Measurements from ENCODE around the gene C6orf62. TPM values are rescaled to one million over a fixed set of nuclear protein-coding genes. Genes with fewer than 3 reads are reported as not detected.
A peak's percentile ranks its signal among the peaks of the same experiment; 100 is the strongest.
"Not testable (repeated sequence)": the region's sequence is repeated elsewhere in the genome, so short reads cannot be mapped to it uniquely, and the experiment has no call there.

The C6orf62 gene
- total RNA-seq, 6 experiments from 2014 or later: 105 to 120 (median 115) TPM

DNA sequence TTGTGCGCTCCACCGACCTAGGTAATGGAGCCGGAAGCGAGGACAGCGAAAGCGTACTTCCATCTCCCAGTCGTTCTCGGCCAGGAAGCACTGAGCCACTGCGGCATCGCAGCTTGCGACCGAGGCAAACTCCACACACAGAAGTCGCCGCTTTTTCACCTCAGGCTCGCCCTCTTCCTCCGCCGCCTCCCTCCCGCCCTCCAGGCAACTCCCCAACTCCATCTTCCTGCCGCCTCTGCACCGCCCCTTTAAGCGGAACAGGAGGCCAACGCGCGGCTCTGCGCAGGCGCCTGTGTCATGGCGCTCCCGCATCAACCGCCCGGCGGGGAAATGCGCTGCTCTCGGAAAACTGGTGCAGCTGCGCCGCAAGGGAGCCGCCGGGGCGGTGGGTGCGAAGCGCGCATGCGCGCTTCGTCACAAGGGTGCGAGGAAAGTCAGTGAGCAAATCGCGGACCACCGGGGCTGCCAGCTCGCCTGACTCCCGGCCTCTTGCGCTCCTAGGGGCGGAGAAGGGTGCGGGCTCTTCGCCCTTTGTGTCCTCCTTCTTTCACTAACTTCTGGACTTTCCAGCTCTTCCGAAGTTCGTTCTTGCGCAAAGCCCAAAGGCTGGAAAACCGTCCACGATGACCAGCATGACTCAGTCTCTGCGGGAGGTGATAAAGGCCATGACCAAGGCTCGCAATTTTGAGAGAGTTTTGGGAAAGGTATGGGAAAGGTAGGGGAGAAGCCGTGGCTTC, 52.1 kb downstream of the C6orf62 start, which contains the start of the genes ACOT13 and TDP2:
ACOT13 (plus strand) TSS at position 437 of the 737 bp plus-strand sequence; CDS start at position 624, 187 bp downstream.
TDP2 (minus strand) TSS at position 259 of the 737 bp plus-strand sequence; CDS start at position 222, 37 bp downstream.
- TF ChIP-seq, protein P1, sequence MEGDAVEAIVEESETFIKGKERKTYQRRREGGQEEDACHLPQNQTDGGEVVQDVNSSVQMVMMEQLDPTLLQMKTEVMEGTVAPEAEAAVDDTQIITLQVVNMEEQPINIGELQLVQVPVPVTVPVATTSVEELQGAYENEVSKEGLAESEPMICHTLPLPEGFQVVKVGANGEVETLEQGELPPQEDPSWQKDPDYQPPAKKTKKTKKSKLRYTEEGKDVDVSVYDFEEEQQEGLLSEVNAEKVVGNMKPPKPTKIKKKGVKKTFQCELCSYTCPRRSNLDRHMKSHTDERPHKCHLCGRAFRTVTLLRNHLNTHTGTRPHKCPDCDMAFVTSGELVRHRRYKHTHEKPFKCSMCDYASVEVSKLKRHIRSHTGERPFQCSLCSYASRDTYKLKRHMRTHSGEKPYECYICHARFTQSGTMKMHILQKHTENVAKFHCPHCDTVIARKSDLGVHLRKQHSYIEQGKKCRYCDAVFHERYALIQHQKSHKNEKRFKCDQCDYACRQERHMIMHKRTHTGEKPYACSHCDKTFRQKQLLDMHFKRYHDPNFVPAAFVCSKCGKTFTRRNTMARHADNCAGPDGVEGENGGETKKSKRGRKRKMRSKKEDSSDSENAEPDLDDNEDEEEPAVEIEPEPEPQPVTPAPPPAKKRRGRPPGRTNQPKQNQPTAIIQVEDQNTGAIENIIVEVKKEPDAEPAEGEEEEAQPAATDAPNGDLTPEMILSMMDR (IDR thresholded peaks at IDR 0.05): peak; percentile 72
- Mint-ChIP-seq H3K27ac (peak within 1 kb of the TSS; percentile 96), H3K36me3 (ENCODE audit: low read depth) (peaks cover 35% of the 10 kb centered on the region), H3K4me3 (peak within 1 kb of the TSS; percentile 97), H3K4me1 (ENCODE audit: low read depth) (peaks cover 23% of the 10 kb centered on the region), H3K9me3 (peaks cover 7% of the 10 kb centered on the region), H3K27me3 (ENCODE audit: insufficient read depth) (peaks cover 1% of the 10 kb centered on the region; the same call in 1 of the 2 replicates)
- peak; percentile 96 for DNase-seq

DNA sequence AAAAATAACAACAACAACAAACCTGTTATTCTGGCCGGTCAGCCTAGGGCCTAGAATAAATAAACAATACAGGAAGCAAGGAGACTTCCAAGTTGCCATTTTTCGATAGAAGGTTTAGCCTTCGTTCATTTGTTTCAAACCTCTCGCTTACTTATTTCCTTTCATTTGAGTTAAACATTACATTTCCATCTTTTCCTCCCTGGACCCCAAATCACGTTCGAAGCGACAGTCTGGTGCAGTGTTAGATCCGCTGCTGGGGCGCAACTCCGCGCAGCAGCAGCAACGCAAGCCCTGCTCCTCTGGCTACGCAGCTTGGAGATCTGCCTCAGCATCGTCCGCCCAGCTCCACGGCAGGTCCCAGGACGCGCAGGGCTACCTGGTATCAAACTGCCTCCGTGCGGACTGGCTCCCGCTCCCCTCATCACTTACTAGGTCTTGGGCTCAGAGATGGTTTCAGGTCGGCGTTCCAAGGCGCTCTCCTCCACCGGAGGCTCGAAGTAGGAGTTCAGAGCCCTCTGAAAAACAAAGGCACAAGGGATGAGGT, 52.8 kb downstream of the C6orf62 start:
- Mint-ChIP-seq H3K36me3 (ENCODE audit: low read depth) (peaks cover 37% of the 10 kb centered on the region), H3K4me1 (ENCODE audit: low read depth) (peaks cover 23% of the 10 kb centered on the region), H3K4me3 (peak overlapping the region; percentile 97), H3K27ac (peak overlapping the region; percentile 96), H3K9me3 (peaks cover 7% of the 10 kb centered on the region), H3K27me3 (ENCODE audit: insufficient read depth) (peaks cover 3% of the 10 kb centered on the region)
- DNase-seq: peak; percentile 8
- TF ChIP-seq, protein P1 (IDR thresholded peaks at IDR 0.05): no peak

- Mint-ChIP-seq H3K4me3 (peak overlapping the region; percentile 97; the same call in 1 of the 2 replicates), H3K36me3 (ENCODE audit: low read depth) (peaks cover 28% of the 10 kb centered on the region), H3K27ac (no peak overlapping the region), H3K27me3 (ENCODE audit: insufficient read depth) (peaks cover 4% of the 10 kb centered on the region), H3K4me1 (ENCODE audit: low read depth) (peaks cover 31% of the 10 kb centered on the region), H3K9me3 (no peaks in the 10 kb centered on the region)
- no peak for DNase-seq
- TF ChIP-seq, protein P1 (IDR thresholded peaks at IDR 0.05): no peak
These were observed 54.6 kb downstream of the C6orf62 start for GRCh38 chr6:24664046-24664987.

DNA sequence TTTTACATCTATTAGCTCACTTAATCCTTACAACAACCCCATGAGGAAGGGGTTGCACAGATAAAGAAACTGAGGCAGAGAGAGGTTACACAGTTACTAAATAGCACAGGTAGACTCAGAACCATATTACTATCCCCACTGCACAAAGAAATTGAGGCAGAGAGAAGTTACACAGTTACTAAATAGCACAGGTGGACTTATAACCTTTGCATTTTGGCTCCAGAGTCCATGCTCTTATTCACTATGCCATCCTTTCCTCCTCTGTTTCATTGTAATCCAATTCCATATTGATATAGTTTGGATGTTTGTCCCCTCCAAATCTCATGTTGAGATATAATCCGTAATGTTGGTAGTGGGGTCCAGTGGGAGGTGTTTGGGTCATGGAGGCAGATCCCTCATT, 55.8 kb downstream of the C6orf62 start:
- Mint-ChIP-seq H3K4me3 (no peak overlapping the region), H3K9me3 (no peaks in the 10 kb centered on the region), H3K36me3 (ENCODE audit: low read depth) (peaks cover 28% of the 10 kb centered on the region), H3K27me3 (ENCODE audit: insufficient read depth) (peaks cover 4% of the 10 kb centered on the region), H3K27ac (no peak overlapping the region), H3K4me1 (ENCODE audit: low read depth) (peaks cover 42% of the 10 kb centered on the region)
- TF ChIP-seq, protein P1 (IDR thresholded peaks at IDR 0.05): no peak
- no peak for DNase-seq

- TF ChIP-seq, protein P1 (IDR thresholded peaks at IDR 0.05): no peak
- no peak for DNase-seq
- no peaks in the 10 kb centered on the region for H3K9me3 Mint-ChIP-seq
- H3K27ac Mint-ChIP-seq: no peak overlapping the region
- H3K4me3 Mint-ChIP-seq: no peak overlapping the region
- peaks cover 37% of the 10 kb centered on the region for H3K4me1 Mint-ChIP-seq (ENCODE audit: low read depth)
- H3K36me3 Mint-ChIP-seq (ENCODE audit: low read depth): peaks cover 33% of the 10 kb centered on the region
- H3K27me3 Mint-ChIP-seq (ENCODE audit: insufficient read depth): peaks cover 4% of the 10 kb centered on the region
These were observed 56.7 kb downstream of the C6orf62 start for GRCh38 chr6:24662236-24662635.

DNA sequence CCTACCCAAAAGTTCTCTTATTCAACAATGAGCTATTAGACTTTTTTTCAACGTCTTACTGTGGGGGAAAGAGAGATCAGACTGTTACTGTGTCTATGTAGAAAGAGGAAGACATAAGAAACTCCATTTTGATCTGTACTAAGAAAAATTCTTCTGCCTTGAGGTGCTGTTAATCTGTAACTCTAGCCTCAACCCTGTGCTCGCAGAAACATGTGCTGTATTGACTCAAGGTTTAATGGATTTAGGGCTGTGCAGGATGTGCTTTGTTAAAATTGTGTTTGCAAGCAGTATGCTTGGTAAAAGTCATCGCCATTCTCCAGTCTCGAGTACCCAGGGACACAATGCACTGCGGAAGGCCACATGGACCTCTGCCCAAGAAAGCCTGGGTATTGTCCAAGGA, 57.2 kb downstream of the C6orf62 start:
- H3K9me3 Mint-ChIP-seq; DNase-seq; H3K27me3 Mint-ChIP-seq (ENCODE audit: insufficient read depth); H3K4me3 Mint-ChIP-seq; H3K27ac Mint-ChIP-seq: not testable (repeated sequence)
- H3K4me1 Mint-ChIP-seq (ENCODE audit: low read depth): peaks cover 35% of the 10 kb centered on the region
- H3K36me3 Mint-ChIP-seq (ENCODE audit: low read depth): peaks cover 33% of the 10 kb centered on the region

Data from HFFc6 (cell line).